HG02981 (cell line): Measurements from ENCODE around the gene TK2.
"Not testable (repeated sequence)": the region's sequence is repeated elsewhere in the genome, so short reads cannot be mapped to it uniquely, and the experiment has no call there.

ENCODE experiments used
- ATAC-seq: cut with Tn5 transposase; IDR thresholded peaks from one replicate; pipeline ENCODE4 v1.9.1; 2021; ENCODE audit warnings: mild to moderate bottlenecking, moderate library complexity; ENCODE audit not compliant: unreplicated experiment

Gene TK2

GRCh38 chr16:66471264-66471663 is 78.7 kb downstream of the TK2 start:
- ATAC-seq = no peak

DNA sequence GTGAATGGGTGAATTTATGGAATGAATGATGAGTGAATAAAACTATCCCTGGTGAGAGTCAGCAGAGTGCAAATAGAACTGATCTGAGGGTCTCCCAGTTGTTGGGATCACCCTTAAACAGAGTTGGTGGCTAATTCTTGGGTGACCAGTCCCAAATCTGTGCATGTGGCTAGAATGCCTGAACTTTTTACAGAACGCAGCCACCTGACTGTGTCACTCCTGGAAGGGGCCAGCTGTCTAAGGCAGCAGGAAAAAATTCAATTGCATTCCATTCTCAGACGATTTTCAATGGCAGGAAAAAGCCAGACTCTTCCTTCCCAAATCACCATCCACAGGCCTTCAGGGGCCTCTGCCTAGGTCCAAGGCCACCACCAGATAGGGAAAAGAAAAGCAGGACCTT is 79.4 kb downstream of the TK2 start:
- ATAC-seq = no peak

DNA sequence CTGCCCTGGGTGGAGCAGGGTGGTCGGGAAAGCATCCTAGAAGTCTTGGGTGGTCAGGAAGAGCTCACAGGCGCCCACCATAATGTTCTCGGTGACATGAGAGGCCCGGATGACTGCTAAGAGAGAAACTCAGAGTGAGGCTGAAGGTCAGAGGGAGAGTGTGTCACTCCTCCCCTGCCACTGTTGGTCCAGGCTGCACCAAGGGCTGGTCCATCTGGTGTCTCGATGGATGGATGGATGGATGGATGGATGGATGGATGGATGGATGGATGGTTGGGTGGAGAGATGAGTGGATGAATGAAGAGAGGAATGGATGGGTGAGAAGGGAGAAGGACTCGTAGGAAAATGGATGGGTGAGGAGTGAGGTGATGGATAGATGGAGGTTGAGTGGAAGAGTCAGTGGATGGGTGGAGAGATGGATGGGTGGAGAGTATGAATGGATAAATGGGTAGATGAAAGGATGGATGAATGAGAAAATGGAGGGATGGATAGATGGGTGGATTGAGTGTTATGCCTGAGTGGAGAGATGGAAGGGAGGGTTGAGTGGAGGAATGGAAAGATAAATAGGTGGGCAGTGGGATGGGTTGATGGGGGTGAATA is 79.9 kb downstream of the TK2 start:
- no peak for ATAC-seq

DNA sequence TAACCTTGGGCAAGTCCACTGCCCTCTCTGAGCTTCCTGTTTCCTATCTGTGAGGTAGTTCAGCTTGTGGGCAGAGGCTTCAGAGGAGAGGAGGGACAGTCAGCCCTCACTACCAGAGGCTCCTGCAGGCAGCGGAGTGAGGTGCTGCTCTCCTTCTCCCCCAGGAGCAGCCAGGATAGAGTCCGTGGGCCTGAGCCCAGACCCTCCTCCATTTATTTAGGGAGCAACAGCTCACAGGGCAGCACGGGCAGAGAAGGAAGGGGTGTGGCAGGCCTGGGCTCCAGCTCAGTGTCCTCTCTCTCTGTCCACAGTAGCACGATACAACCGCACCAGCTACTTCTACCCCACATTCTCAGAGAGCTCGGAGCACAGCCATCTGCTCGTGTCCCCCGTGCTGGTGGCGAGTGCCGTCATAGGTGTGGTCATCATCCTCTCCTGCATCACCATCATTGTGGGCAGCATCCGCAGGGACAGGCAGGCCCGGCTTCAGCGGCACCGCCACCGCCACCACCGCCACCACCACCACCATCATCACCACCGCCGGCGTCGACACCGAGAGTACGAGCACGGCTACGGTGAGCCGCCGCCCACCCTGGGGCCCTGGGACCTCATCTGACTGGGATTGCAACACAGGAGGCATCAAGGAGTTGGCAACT is 80.5 kb downstream of the TK2 start:
- ATAC-seq = no peak

DNA sequence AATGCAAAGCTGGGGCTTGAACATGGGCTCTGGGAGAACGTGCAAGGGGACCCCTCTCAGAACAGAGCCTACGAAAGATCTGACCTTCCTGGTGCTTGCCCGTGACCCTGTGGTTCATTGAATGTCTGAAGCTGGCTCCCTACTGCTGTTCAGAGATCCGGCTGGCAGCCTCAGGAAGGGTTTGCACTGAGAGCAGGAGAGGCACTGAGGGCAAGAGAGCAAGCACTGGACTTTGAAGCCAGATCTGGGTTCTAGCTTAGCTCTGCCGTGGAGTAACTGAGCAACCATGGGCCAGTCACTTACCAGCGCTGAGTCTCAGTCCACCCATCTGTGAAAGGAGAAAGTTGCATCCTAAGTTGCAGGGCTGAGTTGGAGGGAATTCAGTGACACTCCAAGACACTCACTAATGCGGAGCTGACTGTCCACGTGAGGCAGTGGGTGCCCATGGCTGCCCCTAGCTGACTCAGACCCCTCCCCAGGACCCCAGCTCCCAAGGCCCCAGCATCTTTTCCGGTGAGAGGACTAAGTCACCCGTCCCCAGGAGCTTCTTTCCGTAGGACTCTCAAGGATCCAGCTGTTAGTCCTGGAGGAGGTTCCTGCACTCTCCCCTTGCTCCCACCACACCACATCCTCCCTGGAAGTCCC is 81.5 kb downstream of the TK2 start:
- ATAC-seq = no peak

DNA sequence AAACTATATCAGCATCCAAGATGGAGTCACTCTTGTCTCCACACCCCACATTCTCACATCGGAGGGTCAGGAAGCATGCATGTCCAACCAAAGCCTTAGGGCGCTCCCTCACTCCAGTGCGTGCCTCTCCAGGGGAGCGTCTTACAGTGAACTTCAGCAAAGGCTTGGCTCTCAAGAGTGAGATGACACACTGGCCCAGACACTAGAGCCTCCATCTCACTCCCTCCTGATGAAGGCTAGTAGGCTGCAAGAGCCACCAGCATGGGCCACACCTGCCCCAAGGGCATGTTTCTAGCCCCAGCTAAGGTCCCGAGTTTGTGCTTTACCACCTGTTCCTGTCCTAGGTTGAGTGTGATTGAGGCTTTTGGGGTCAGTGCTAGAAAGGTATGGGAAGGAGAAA is 82.3 kb downstream of the TK2 start:
- ATAC-seq = no peak

DNA sequence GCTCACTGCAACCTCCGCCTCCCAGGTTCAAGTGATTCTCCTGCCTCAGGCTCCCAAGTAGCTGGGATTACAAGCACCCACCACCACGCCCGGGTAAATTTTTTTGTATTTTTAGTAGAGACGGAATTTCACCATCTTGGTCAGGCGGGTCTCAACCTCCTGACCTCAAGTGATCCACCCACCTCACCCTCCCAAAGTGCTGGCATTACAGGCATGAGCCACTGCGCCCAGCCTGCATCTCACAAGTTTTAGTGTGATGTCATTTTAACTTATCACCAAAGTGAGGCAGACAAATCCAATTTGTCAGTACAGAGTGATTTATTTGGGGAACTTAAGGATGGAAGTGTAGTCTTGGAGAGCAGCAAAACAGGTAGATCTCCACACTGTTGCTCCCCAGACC is 83.3 kb downstream of the TK2 start:
- not testable (repeated sequence) for ATAC-seq

DNA sequence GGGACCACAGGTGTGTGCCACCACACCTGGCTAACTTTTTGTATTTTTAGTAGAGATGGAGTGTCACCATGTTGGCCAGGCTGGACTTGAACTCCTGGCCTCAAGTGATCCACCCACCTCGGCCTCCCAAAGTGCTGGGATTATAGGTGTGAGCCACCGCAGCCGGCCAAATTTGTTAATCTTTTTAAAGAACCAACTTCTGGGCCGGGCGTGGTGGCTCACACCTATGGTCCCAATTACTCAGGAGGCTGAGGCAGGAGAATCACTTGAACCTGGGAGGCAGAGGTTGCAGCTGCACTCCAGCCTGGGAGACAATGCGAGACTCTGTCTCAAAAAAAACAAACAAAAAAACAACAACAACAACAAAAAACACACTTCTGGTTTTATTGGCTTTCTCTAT is 84.0 kb downstream of the TK2 start:
- ATAC-seq = not testable (repeated sequence)

DNA sequence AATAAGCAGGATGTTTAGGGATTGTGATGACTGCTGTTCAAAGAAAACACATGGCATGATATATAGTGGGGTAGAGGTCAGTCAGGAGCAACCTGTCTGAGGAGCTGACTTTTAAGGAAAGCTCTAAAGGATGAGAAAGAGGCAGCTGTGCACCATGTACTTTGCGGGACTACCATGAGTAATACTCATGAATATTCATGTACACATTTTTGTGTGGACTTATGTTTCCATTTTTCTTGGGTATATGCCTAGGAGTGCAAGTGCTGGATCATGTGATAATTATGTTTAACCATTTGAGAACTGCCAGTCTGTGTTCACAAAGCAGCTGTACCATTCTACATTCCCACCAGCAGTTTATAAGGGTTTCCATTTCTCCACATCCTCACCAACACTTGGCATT is 87.0 kb downstream of the TK2 start:
- ATAC-seq = no peak

DNA sequence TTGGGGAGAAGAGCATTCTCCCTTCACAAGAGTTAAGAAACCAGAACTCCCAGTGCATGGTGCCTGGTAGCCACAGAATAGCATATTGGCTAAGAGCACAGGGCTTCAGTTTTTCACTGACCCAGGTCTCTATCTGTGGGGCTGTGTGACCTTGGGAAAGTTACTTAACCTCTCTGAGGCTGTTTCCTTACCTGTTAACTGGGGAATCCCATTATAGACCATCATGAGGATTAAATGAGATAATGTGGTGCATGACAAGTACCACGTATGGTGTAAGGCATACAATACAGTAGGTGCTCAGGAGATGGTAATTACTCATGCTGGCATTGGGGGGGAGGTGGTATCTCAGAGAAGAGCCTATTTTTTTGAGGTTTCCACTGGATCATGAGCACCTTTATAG is 89.2 kb downstream of the TK2 start:
- ATAC-seq = no peak

- no peak for ATAC-seq
Observed at GRCh38 chr16:66459878-66460277, 90.0 kb downstream of the TK2 start.

- no peak for ATAC-seq
Observed at GRCh38 chr16:66458853-66459252, 91.1 kb downstream of the TK2 start.

DNA sequence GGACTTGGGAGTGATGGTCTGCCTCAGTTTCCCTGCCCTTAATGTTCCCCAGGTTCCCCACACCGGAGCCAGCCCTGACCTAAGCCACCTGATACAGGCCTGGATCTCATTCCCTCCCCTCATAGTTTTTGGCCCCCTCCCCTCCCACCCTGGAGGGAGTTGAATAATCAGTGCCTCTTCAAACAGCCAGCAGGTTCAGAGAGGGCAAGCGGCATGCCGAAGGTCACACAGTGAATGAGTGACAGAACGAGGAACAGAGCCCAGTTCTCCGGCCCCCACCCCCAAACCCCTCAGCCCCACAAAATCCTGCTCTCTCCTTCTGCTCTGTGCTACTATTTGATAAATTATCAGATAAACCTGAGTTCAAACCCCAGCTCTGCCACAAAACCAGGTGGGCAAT is 91.6 kb downstream of the TK2 start:
- no peak for ATAC-seq
